Keratinocyte (primary cell): ENCODE measurements around the gene HPS1.

ENCODE experiments used
- EZH2 ChIP-seq: IDR thresholded peaks from one replicate; pipeline ENCODE4 v1.6.1; 2012; ENCODE audit warnings: inconsistent platforms, mild to moderate bottlenecking, low read length, moderate library complexity
- TF ChIP-seq, protein P1 (sequence below), 3 experiments: IDR thresholded peaks in 1 of 3; conservative IDR thresholded peaks in 1 of 3; optimal IDR thresholded peaks in 1 of 3; 2 replicates in 2 of 3; 3 replicates in 1 of 3; pipeline versions ENCODE3 to v1.5.1; 2011; ENCODE audit warnings: low read length in 3 of 3, mild to moderate bottlenecking in 3 of 3, moderate library complexity in 2 of 3, control low read depth in 1 of 3, inconsistent platforms in 1 of 3; ENCODE audit not compliant: insufficient read depth in 2 of 3; ENCODE audit errors: extremely low read depth in 1 of 3

DNA sequence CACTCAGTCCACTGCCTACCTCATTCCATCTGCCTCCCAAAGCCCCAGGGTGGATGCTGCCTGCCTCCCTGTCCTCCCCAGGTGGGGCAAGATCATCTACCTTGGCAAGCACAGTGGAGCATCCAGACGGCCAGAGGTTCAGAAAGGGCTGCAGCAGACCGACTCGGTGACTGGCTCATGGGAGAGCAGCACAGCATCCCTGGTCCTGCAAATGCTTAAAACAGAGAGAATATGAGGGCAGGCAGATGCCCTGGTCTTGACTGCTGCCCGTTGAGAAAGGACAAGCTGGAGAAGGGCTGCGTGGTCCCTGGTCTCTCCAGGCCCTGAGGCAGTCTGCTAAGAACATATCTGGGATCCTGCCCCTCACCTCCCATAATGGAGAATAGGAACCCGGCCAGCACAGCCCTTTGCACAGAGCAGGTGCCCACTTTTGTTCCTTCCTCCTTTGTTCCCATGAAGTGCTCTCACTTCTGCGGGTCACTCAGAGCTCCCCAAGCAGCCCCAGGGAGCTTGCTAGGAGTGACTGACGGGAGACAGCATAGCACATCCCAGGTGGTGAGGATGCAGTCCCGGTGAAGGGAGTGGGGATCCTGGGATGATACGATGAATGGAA is 1.4 kb downstream of the HPS1 start:
- TF ChIP-seq, protein P1, sequence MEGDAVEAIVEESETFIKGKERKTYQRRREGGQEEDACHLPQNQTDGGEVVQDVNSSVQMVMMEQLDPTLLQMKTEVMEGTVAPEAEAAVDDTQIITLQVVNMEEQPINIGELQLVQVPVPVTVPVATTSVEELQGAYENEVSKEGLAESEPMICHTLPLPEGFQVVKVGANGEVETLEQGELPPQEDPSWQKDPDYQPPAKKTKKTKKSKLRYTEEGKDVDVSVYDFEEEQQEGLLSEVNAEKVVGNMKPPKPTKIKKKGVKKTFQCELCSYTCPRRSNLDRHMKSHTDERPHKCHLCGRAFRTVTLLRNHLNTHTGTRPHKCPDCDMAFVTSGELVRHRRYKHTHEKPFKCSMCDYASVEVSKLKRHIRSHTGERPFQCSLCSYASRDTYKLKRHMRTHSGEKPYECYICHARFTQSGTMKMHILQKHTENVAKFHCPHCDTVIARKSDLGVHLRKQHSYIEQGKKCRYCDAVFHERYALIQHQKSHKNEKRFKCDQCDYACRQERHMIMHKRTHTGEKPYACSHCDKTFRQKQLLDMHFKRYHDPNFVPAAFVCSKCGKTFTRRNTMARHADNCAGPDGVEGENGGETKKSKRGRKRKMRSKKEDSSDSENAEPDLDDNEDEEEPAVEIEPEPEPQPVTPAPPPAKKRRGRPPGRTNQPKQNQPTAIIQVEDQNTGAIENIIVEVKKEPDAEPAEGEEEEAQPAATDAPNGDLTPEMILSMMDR (optimal IDR thresholded peaks at IDR 0.05 in 1 of 3, IDR thresholded peaks at IDR 0.05 in 1 of 3, conservative IDR thresholded peaks at IDR 0.05 in 1 of 3; ENCODE audit: extremely low read depth in 1 of 3, insufficient read depth in 2 of 3, low read length in 3 of 3): no peak
- TF ChIP-seq EZH2: no peak
